GM21381 (cell line): ENCODE data around the gene PRKG1.

Experiments used
- ATAC-seq: cut with Tn5 transposase; IDR thresholded peaks from one replicate; pipeline ENCODE4 v1.9.1; 2021; ENCODE audit warnings: mild to moderate bottlenecking, moderate library complexity; ENCODE audit not compliant: unreplicated experiment

The PRKG1 gene

DNA sequence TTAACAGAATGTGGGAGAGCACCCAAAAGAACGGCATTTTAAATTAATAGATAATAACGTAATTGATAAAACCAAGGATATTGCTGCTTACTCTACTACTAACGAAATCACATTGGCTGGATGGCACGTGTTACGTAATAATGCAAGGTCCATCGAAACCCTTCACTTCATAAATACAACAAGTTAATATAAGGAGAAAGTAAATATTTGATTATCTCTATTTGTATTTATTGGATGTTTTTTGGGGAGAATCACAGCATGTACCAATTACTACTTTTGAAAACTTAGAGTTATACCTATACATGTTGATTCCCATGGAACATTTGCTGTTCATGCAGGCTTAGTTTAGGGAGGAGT is 1.6 kb downstream of the PRKG1 start:
- no peak for ATAC-seq

DNA sequence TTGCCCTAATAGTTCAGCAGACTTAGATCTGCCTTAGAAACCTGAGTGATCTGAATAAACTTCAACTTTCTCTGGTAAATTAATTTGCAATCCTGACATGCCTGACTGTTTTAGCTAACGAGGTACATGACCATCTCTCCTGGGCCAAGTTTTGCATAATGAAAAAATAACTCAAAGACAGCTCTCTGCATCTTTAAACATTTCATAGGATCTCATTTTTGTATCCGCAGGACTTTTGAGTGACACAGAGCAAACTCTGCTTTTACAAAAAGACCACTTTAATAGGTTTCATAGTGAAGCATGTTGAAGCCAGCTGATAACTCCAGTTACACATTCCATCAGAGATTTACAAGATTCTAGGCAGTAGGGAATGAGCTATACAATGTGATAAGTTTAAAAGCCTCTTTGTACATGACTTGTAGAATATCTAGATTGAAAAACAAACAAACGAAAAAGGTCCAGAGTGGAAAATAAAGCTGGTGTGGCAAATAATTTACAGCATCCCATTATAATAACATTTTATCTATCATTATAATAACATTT is 2.1 kb downstream of the PRKG1 start:
- no peak for ATAC-seq

DNA sequence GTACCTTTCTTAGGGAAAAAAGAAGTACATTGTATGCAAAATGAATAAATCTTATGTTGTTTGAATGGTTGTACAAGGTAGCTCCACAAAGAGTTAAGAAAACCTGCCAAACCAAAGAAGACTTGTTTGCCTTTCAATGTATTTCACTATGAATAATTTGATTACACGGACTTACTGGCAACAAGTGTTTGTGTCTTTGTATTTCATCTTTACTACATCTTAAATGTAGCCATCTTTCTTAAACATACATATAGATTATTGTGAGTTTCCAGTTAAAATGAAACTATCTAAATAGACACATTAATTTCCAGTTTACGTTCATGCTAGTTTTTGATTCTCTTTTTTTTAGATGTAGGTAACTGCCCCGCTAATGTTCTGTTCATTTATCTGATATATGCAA is 2.8 kb downstream of the PRKG1 start:
- no peak for ATAC-seq

DNA sequence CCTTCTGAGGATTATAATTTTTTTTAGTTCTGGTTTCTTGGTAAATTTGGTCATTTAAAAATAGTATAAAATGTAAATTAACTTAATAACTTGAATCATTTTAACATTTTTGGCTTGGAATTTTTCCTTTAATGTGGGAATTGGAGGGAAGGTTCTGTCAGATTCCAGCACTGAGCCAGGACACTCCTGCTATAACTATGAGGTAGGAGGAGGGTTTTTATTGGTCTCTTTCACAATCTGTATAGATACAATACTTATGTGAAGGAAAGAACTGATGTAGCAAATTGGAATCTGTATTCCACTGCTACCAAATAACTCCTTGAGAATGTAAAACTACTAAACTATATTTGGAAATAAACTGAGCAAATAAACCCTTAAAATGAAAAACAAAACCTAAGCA is 3.2 kb downstream of the PRKG1 start:
- no peak for ATAC-seq

DNA sequence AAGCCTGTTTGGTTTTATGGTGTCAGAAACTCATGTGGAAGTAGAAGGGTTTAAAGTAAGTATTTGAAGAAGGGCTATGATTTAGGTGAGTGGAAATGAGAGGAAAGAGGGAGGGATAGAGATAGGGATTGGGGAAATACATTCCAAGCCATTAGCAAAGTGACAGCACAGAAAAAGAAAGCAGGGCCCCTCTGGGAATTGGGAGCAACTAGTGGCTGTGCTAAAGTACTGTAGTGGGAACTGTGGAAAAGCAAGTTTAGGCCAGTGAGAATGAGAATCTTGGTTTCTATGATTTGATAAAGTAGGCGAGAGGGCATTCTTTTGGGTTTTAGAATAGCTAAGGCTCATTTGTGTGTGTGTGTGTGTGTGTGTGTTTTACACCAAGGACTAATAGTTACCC is 5.0 kb downstream of the PRKG1 start:
- no peak for ATAC-seq

- ATAC-seq: no peak
Measured at GRCh38 chr10:51079766-51080165, 5.5 kb downstream of the PRKG1 start.

- ATAC-seq: no peak
Measured at GRCh38 chr10:51080311-51081006, 6.2 kb downstream of the PRKG1 start.

- no peak for ATAC-seq
Measured at GRCh38 chr10:51082857-51083256, 8.6 kb downstream of the PRKG1 start.

GRCh38 chr10:51083356-51083853 is 9.1 kb downstream of the PRKG1 start:
- no peak for ATAC-seq

DNA sequence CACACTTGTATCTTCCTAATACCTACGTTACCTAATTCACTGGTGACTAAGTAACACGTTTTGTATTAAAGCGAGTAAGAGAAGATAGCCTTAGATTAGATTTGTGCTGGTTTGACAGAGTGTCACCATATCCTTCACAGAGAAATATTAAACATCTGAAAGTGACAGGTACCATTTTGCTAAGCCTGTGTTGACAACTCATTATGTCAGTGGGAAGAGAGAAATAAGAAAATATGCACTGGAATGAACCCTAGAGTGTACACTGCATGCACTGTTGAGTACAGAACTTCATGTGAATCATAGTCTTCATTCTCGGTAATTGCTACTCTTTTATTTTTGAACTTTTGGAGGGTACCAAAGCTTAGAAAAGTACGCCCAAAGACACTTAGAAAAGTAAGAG is 10.9 kb downstream of the PRKG1 start:
- ATAC-seq: no peak

DNA sequence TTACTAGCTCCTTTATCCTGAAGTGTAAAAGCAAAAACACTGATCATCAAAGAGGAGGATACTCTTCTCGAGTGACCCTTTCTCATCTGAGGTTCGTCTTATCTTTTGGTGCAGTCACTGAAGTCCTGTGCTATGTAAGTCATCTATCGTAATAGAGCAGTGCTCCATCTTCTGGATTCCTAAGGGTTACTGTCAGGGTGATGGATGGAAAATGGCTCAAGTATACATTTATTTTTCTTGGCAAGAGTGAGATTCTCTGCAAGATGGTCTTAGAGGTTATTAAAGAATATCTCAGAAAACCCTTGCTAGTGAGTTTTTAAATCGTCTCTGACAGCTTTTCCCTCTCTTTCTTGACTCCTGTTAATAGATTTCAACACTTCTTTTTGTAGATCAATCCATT is 12.4 kb downstream of the PRKG1 start:
- no peak for ATAC-seq

DNA sequence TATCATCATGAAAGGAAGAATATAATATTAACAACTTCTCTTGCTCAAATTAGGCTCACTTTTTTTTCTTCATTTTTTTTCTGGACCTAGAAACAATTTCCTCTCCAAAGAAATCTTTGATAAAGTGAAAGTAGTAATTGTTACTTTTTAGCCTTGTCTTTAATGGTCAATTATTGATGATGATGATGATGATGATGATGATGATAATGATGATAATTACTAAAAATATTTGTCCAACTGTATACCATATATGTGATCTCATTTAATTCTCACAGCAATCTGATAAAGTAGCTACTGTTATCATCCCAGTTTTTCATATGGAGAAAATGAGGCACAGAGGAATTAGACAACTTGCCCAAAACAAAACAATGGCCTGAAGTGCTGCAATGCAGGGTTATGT is 12.8 kb downstream of the PRKG1 start:
- ATAC-seq: no peak

DNA sequence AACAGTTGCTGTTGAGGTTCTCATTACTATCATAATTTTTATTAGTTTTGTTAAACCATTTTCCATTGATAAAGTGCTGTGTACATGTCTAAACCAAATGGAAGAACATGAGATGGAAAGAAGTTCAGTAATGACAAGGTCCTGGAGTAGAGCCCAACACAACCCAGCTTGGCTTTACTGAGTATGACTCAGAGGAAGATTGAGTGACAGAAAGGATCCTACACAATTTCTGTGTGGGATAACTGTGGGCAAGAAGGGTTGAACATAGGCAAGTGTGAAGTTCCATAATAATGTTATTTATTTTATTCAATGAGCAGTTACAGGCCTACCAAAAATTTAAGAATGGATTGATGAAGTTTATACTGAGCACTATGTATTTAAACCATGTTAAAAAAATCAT is 15.9 kb downstream of the PRKG1 start:
- ATAC-seq: no peak

DNA sequence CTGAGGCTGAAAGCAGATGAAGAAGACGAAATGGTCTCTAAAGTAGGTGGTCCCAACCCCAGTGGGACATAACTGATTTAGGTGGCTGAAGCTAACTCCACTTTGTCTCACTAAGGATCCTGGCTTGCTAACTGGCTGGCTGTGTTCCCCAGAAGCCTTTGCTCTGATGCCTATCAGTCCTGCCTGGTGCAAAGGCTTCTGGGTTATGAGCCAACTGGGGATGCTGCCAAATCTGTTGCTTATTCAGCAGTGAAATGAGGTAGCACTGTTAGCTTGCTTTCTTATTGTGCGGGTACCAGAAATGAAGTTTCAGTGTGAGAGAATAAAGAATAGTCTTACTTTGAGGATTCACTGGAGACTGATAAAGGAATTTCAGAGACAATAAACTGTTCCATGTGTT is 18.1 kb downstream of the PRKG1 start:
- no peak for ATAC-seq

DNA sequence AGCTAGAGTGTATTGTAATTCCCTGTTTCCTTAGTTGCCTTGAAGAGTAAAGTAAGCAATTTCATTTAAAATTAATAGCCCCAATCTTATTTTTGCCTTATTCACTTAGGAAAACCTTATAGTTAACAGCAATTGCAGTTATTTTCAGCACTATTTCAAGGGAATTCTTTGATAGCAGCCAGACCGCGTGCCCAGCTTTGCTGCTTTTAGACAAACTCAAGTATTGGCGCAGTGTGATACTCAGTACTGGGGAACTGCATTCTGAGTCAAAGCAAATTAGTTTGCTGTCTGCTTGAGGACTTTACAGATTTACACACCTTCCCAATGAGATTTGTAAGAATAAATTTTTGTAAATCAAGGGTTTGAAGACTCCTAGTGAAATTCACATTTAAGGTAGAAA is 21.2 kb downstream of the PRKG1 start:
- no peak for ATAC-seq

- ATAC-seq: no peak
Measured at GRCh38 chr10:51097546-51097945, 23.3 kb downstream of the PRKG1 start.

DNA sequence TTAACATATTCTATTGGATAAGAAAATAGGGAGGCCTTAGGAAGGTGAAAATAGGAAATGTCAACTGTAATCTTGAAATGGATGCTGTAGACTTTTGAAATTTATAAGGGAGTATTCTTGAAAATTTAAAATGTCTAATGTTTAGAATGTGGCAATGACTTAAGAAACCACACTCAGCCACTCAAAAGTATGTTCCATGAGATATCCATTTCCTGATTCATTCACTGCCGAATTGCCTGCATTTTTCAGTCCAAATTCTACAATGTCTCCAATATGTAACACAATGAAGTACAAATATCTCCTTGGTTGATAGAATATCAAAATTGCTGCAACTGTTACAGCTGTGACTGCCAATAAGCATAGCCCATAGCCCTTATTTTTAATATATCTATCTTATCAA is 25.9 kb downstream of the PRKG1 start:
- ATAC-seq: no peak

DNA sequence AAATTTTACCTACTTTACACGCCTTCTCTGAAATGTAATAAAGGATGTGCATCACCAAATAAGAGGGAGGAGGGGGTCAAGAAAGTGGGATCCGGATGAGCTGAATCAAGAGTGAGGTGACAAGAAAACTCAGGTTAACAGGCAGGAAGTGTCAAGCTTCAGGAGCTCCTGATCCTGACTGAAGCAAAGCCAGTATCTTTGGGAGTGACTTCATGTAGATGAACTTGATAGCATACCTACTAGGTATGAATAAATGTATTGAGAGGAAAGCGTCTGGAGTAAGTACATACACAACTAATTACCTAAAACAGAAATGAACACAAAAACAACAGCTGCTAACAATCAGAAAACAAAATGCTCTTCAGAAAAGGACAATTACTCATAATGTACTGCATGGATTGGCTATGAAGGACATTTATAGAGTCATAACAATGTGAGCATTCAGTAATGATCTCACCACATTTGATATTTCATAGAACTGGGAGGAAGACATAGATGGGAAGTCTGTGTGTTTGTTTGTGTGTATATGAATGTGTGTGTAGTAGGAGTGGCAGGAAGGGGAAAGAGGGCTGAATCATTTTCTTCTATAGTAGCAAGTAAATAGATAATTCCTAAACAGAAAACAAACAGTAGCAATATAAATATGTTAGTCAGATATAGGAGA is 29.4 kb downstream of the PRKG1 start:
- ATAC-seq: no peak

GRCh38 chr10:51106311-51106945 is 32.1 kb downstream of the PRKG1 start:
- ATAC-seq: no peak

- no peak for ATAC-seq
Measured at GRCh38 chr10:51108406-51108805, 34.1 kb downstream of the PRKG1 start.

DNA sequence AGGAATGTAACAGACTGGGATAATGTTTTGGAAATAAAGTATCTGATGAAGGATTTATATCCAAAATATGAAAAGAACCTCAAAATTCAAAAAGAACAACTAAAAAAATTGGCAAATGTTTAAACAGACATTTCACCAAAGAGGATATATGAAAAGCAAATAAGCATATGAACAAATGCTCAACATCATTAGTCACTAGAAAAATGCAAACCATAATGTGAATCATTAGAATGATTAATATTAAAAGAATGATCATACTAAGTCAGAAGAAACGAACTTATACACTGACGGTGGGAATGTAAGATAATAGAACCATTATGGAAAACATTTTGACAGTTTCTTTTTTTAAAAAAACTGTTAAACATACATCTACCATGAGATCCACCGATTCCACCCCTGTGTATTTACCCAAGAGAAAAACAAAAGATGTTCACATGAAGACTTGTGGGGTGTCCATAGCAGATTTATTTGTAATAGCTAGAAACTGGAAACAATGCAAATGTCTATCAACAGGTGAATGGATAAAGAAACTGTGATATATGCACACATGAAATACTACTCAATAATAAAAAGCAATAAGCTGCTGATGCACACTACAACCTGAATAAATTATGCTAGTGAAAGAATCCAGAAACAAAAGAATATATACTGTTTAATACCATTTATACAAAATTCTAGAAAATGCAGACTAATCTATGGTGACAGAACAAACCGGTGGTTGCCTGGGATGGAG is 35.7 kb downstream of the PRKG1 start:
- ATAC-seq: no peak
